Osteoblast (primary cell): ENCODE results near the gene ADAM12. TPM values are rescaled to one million over a fixed set of nuclear protein-coding genes. Genes with fewer than 3 reads are reported as not detected.

Experiments
- DNase-seq: peaks from one replicate; pipeline ENCODE4 v3.0.0; 2011; ENCODE audit warnings: low spot score, mixed read lengths; ENCODE audit not compliant: insufficient read length; ENCODE audit errors: missing footprints
- H2AFZ ChIP-seq: 2 replicates; pipeline ENCODE4 v1.6.0; 2011; ENCODE audit warnings: mild to moderate bottlenecking, low read length
- H3K27ac ChIP-seq: 2 replicates; pipeline ENCODE4 v1.5.1; 2011; ENCODE audit warnings: mild to moderate bottlenecking, low read depth, low read length, moderate library complexity
- H3K27me3 ChIP-seq: 2 replicates; pipeline ENCODE4 v1.6.0; 2012; ENCODE audit warnings: mild to moderate bottlenecking, control low read depth, inconsistent platforms, low read length, moderate library complexity; ENCODE audit not compliant: insufficient read depth
- H3K36me3 ChIP-seq: 2 replicates; pipeline ENCODE4 v1.5.1; 2011; ENCODE audit warnings: mild to moderate bottlenecking, low read length, control low read depth, moderate library complexity; ENCODE audit not compliant: insufficient read depth
- H3K4me1 ChIP-seq: 2 replicates; pipeline ENCODE4 v1.5.1; 2011; ENCODE audit warnings: mild to moderate bottlenecking, low read length, control low read depth, moderate library complexity; ENCODE audit not compliant: insufficient read depth
- H3K4me2 ChIP-seq: 2 replicates; pipeline ENCODE4 v1.6.0; 2011; ENCODE audit warnings: mild to moderate bottlenecking, low read length; ENCODE audit not compliant: insufficient read depth
- H3K4me3 ChIP-seq: fragments of 200-600 bp; sonication (generic); 3 replicates; pipeline ENCODE4 v1.5.1; 2012; ENCODE audit warnings: mild to moderate bottlenecking, low read length, inconsistent platforms; ENCODE audit not compliant: insufficient read depth
- H3K79me2 ChIP-seq: 2 replicates; pipeline ENCODE4 v1.6.0; 2012; ENCODE audit warnings: mild to moderate bottlenecking, low read length, control low read depth, inconsistent platforms; ENCODE audit not compliant: insufficient read depth
- H3K9me3 ChIP-seq: 2 replicates; pipeline ENCODE4 v1.5.1; 2011; ENCODE audit warnings: low read depth, low read length, control low read depth
- H4K20me1 ChIP-seq: 2 replicates; pipeline ENCODE4 v1.6.0; 2012; ENCODE audit warnings: mild to moderate bottlenecking, low read length, control low read depth; ENCODE audit not compliant: insufficient read depth
- total RNA-seq: library from RNA; depleted of rRNA; stranded (reverse); fragments of >200 nt; gene quantifications from 2 replicates; pipeline ENCODE4 v1.2.3, GENCODE V29; 2012
- TF ChIP-seq, protein P1 (sequence below): IDR thresholded peaks from 2 replicates; pipeline ENCODE4 v1.5.1; 2011; ENCODE audit warnings: mild to moderate bottlenecking, low read depth, low read length, moderate library complexity; ENCODE audit errors: extremely low read depth

Gene ADAM12
- total RNA-seq, 1 donor = 345 TPM

DNA sequence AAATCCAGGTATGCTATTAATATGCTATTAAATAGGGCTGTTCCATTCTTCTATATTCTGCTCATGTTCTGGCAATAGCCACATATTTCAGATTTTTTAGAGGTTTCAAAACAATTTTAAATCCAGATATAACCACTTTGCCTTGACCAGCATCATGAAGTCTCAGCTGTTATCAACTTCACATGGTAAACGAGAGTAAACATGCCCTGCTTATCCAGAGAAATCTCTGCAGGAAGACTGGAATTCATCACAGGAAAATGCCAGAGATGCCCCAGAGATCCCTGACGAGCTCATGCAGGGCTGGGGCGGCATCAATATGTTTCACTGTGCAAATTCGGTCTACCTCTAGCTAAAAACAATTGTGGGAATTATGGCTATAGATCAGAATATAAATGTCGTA, 365.4 kb downstream of the ADAM12 start:
- no peak overlapping the region for H2AFZ ChIP-seq
- DNase-seq = no peak
- TF ChIP-seq, protein P1, sequence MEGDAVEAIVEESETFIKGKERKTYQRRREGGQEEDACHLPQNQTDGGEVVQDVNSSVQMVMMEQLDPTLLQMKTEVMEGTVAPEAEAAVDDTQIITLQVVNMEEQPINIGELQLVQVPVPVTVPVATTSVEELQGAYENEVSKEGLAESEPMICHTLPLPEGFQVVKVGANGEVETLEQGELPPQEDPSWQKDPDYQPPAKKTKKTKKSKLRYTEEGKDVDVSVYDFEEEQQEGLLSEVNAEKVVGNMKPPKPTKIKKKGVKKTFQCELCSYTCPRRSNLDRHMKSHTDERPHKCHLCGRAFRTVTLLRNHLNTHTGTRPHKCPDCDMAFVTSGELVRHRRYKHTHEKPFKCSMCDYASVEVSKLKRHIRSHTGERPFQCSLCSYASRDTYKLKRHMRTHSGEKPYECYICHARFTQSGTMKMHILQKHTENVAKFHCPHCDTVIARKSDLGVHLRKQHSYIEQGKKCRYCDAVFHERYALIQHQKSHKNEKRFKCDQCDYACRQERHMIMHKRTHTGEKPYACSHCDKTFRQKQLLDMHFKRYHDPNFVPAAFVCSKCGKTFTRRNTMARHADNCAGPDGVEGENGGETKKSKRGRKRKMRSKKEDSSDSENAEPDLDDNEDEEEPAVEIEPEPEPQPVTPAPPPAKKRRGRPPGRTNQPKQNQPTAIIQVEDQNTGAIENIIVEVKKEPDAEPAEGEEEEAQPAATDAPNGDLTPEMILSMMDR = no peak
- H3K27ac ChIP-seq = no peak overlapping the region
- H3K4me3 ChIP-seq = no peak overlapping the region
- no peak overlapping the region for H3K4me2 ChIP-seq
- H3K27me3 ChIP-seq = no peaks in the 10 kb centered on the region
- H3K9me3 ChIP-seq = no peaks in the 10 kb centered on the region
- H3K79me2 ChIP-seq = no peaks in the 10 kb centered on the region
- H3K4me1 ChIP-seq = no peaks in the 10 kb centered on the region
- no peaks in the 10 kb centered on the region for H4K20me1 ChIP-seq
- peaks cover 58% of the 10 kb centered on the region for H3K36me3 ChIP-seq

DNA sequence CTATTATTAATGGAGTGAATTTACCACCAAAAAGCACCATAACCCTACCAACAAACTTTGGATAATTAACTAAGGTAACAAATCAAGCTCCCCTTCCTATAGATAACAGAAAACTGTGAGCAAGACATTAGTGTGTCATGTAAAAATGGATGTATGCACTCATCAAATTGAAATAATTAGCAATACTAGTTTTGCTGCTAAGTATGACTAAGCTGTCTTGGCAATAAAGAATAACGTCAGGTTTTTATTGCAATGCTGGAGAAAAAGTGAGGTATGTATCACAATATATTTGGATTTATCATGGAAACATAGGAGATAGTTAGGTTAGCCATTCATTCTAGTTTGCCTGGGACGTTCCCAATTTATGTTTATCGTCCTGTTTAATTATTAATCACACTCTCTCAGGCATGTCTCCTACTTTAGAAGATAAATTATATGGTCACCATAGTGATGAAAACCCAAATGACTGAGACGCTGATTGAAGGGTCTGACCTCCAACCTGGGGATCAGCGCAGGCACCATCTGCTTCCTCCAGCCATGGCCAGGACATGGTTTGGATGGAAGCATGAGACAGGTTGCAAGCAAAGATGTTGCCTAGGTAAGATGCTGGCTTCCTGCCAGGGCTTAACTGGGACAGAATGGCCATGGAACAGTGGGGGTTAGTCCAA, 366.3 kb downstream of the ADAM12 start:
- H4K20me1 ChIP-seq = no peaks in the 10 kb centered on the region
- H3K9me3 ChIP-seq = no peaks in the 10 kb centered on the region
- no peak overlapping the region for H3K4me3 ChIP-seq
- H3K79me2 ChIP-seq = no peaks in the 10 kb centered on the region
- no peak for DNase-seq
- no peaks in the 10 kb centered on the region for H3K4me1 ChIP-seq
- H2AFZ ChIP-seq = no peak overlapping the region
- H3K36me3 ChIP-seq = peaks cover 66% of the 10 kb centered on the region
- TF ChIP-seq, protein P1 = no peak
- no peaks in the 10 kb centered on the region for H3K27me3 ChIP-seq
- no peak overlapping the region for H3K27ac ChIP-seq
- H3K4me2 ChIP-seq = no peak overlapping the region

DNA sequence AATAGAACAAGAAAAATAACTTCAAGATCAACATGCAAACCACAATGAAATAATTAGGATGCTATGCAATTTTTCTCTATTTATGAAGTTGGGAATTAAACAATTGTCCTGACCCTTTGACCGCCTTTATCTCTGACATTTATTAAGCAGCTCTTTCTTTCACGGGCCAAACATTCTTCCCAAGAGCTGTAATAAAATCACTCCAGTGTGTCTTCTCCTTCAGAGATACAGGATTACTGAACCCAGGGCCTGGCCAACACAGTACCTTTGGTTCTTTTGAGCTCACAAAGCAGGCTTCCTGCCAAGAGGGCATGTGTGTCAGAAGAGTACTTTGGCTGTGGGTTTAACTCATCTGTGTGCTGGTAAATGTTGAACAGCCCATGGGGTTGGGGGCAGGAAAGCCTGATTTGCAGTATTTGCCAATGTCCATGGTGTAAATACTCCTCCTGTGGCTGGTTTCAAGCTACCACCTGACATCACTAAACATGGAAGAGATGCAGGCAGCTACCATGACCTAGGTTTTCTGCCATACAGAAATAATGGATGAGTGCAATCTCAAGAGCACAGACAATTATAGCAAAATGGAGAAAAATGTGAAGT, 370.2 kb downstream of the ADAM12 start:
- peaks cover 25% of the 10 kb centered on the region for H3K4me1 ChIP-seq
- H3K27ac ChIP-seq = no peak overlapping the region
- TF ChIP-seq, protein P1 = no peak
- H2AFZ ChIP-seq = no peak overlapping the region
- H3K4me2 ChIP-seq = no peak overlapping the region
- no peaks in the 10 kb centered on the region for H3K79me2 ChIP-seq
- H3K9me3 ChIP-seq = no peaks in the 10 kb centered on the region
- DNase-seq = no peak
- H3K4me3 ChIP-seq = no peak overlapping the region
- peaks cover 70% of the 10 kb centered on the region for H3K36me3 ChIP-seq
- H3K27me3 ChIP-seq = no peaks in the 10 kb centered on the region
- no peaks in the 10 kb centered on the region for H4K20me1 ChIP-seq

DNA sequence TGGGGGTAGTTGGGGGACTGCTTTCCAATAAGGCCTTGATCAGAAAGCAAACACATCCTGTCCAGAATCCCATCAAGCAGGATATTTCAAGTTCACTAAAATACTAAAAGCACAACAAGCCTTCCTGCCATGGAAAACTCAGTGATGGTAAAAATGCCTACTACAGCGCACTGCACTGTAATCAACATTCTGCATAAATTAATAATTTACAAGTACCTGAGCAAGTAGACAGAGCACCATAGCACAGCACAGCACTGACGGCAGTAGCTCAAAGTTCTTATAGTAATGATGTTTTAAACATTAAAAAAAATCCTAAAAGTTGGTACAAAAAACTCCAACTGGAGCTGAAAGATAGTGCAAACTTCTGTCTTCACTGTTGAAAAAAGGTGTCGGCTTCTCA, 371.4 kb downstream of the ADAM12 start:
- Histone ChIP-seq H3K27ac (no peak overlapping the region), H3K4me3 (no peak overlapping the region), H3K9me3 (no peaks in the 10 kb centered on the region), H3K4me2 (no peak overlapping the region), H3K4me1 (peaks cover 33% of the 10 kb centered on the region), H3K79me2 (no peaks in the 10 kb centered on the region), H2AFZ (no peak overlapping the region), H3K36me3 (peaks cover 60% of the 10 kb centered on the region), H3K27me3 (no peaks in the 10 kb centered on the region), H4K20me1 (no peaks in the 10 kb centered on the region)
- TF ChIP-seq, protein P1 = no peak
- DNase-seq = no peak
